Subcutaneous adipose tissue (tissue), 4 donors: Measurements from ENCODE around the gene EIF4G3. TPM values are rescaled to one million over a fixed set of nuclear protein-coding genes. Genes with fewer than 3 reads are reported as not detected.

Experiments
- total RNA-seq, 4 donors: library from RNA; depleted of rRNA; stranded (reverse); fragments of >200 nt; gene quantifications; one replicate each; pipeline ENCODE4 v1.1.0, GENCODE V29; 2016
- TF ChIP-seq, protein P1 (sequence below): fragments of 450-650 bp; IDR thresholded peaks from one replicate; pipeline ENCODE4 v1.5.1; 2016; ENCODE audit warnings: low read depth, mild to moderate bottlenecking, control low read depth, antibody characterized with exemption, moderate library complexity

Gene EIF4G3
- total RNA-seq, 4 donors from 2014 or later: 41.0 to 60.2 (median 51.7) TPM

GRCh38 chr1:21005466-21006239 is 171.0 kb downstream of the EIF4G3 start:
- TF ChIP-seq, protein P1, sequence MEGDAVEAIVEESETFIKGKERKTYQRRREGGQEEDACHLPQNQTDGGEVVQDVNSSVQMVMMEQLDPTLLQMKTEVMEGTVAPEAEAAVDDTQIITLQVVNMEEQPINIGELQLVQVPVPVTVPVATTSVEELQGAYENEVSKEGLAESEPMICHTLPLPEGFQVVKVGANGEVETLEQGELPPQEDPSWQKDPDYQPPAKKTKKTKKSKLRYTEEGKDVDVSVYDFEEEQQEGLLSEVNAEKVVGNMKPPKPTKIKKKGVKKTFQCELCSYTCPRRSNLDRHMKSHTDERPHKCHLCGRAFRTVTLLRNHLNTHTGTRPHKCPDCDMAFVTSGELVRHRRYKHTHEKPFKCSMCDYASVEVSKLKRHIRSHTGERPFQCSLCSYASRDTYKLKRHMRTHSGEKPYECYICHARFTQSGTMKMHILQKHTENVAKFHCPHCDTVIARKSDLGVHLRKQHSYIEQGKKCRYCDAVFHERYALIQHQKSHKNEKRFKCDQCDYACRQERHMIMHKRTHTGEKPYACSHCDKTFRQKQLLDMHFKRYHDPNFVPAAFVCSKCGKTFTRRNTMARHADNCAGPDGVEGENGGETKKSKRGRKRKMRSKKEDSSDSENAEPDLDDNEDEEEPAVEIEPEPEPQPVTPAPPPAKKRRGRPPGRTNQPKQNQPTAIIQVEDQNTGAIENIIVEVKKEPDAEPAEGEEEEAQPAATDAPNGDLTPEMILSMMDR: no peak

- TF ChIP-seq, protein P1: no peak
These were observed 173.2 kb downstream of the EIF4G3 start for GRCh38 chr1:21003281-21004045.

DNA sequence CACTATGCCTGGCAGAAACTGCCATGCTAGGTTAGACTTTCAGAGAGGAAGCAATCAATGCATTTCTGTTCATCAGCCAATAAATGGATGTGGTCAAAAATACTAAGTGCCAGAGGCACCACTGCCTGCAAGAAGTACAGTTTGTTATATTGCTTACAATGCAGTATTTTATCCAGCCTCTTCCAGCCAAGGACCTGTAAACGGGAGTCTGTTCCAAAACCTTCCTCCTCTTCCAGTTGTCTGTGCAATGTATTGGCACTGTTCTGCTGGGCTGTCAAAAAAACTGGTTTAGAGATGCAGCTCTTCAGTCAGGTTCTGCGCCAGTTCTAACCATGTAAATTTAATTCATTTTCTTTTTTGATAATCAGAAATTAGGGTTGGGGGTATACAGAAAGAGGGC is 175.7 kb downstream of the EIF4G3 start:
- TF ChIP-seq, protein P1: no peak

GRCh38 chr1:21000245-21000594 is 176.5 kb downstream of the EIF4G3 start:
- TF ChIP-seq, protein P1: no peak

GRCh38 chr1:20999525-21000244 is 177.0 kb downstream of the EIF4G3 start:
- TF ChIP-seq, protein P1: no peak

- TF ChIP-seq, protein P1: no peak
These were observed 177.9 kb downstream of the EIF4G3 start for GRCh38 chr1:20998826-20999225.
